Measurements from ENCODE around the gene GRID1.

GRID1 gene

GRCh38 chr10:86342111-86342863, 24.3 kb downstream of the GRID1 start:
- TF ChIP-seq SPI1 (IDR thresholded peaks at IDR 0.05; ENCODE audit: low read depth, low read length) (no peak), POLR2AphosphoS5 (IDR thresholded peaks at IDR 0.05; ENCODE audit: low read depth, low read length) (no peak), POLR2A (IDR thresholded peaks at IDR 0.05; ENCODE audit: low read depth, low read length) (no peak), TAF1 (IDR thresholded peaks at IDR 0.05; ENCODE audit: low read depth, low read length) (no peak), POU2F2 (IDR thresholded peaks at IDR 0.05; ENCODE audit: low read depth, low read length) (no peak), PAX5 (IDR thresholded peaks at IDR 0.05; ENCODE audit: insufficient read depth, low read length, severe bottlenecking) (no peak)
- FAIRE-seq (no peak), DNase-seq (ENCODE audit: insufficient read length, low spot score) (no peak)

GRCh38 chr10:86341361-86341811, 25.2 kb downstream of the GRID1 start:
- no peak for TF ChIP-seq POLR2AphosphoS5 (IDR thresholded peaks at IDR 0.05; ENCODE audit: low read depth, low read length)
- no peak for TF ChIP-seq TAF1 (IDR thresholded peaks at IDR 0.05; ENCODE audit: low read depth, low read length)
- no peak for TF ChIP-seq POLR2A (IDR thresholded peaks at IDR 0.05; ENCODE audit: low read depth, low read length)
- no peak for TF ChIP-seq PAX5 (IDR thresholded peaks at IDR 0.05; ENCODE audit: insufficient read depth, low read length, severe bottlenecking)
- TF ChIP-seq POU2F2 (IDR thresholded peaks at IDR 0.05; ENCODE audit: low read depth, low read length), result no peak
- TF ChIP-seq SPI1 (IDR thresholded peaks at IDR 0.05; ENCODE audit: low read depth, low read length), result no peak
- DNase-seq (ENCODE audit: insufficient read length, low spot score) (no peak), FAIRE-seq (no peak)

- no peak for DNase-seq (ENCODE audit: insufficient read length, low spot score)
- no peak for FAIRE-seq
- TF ChIP-seq SPI1 (IDR thresholded peaks at IDR 0.05; ENCODE audit: low read depth, low read length) (no peak), PAX5 (IDR thresholded peaks at IDR 0.05; ENCODE audit: insufficient read depth, low read length, severe bottlenecking) (no peak), POLR2A (IDR thresholded peaks at IDR 0.05; ENCODE audit: low read depth, low read length) (no peak), TAF1 (IDR thresholded peaks at IDR 0.05; ENCODE audit: low read depth, low read length) (no peak), POU2F2 (IDR thresholded peaks at IDR 0.05; ENCODE audit: low read depth, low read length) (no peak), POLR2AphosphoS5 (IDR thresholded peaks at IDR 0.05; ENCODE audit: low read depth, low read length) (no peak)
Observed at GRCh38 chr10:86340991-86341260, 25.7 kb downstream of the GRID1 start.

GRCh38 chr10:86340176-86340990, 26.2 kb downstream of the GRID1 start:
- DNase-seq (ENCODE audit: insufficient read length, low spot score) (no peak), FAIRE-seq (no peak)
- TF ChIP-seq SPI1 (IDR thresholded peaks at IDR 0.05; ENCODE audit: low read depth, low read length) (no peak), TAF1 (IDR thresholded peaks at IDR 0.05; ENCODE audit: low read depth, low read length) (no peak), POU2F2 (IDR thresholded peaks at IDR 0.05; ENCODE audit: low read depth, low read length) (no peak), POLR2A (IDR thresholded peaks at IDR 0.05; ENCODE audit: low read depth, low read length) (no peak), POLR2AphosphoS5 (IDR thresholded peaks at IDR 0.05; ENCODE audit: low read depth, low read length) (no peak)

- FAIRE-seq (no peak), DNase-seq (ENCODE audit: insufficient read length, low spot score) (no peak)
- TF ChIP-seq POLR2A (IDR thresholded peaks at IDR 0.05; ENCODE audit: low read depth, low read length), result no peak
- TF ChIP-seq POU2F2 (IDR thresholded peaks at IDR 0.05; ENCODE audit: low read depth, low read length), result no peak
- no peak for TF ChIP-seq POLR2AphosphoS5 (IDR thresholded peaks at IDR 0.05; ENCODE audit: low read depth, low read length)
- TF ChIP-seq PAX5 (IDR thresholded peaks at IDR 0.05; ENCODE audit: insufficient read depth, low read length, severe bottlenecking), result no peak
- TF ChIP-seq TAF1 (IDR thresholded peaks at IDR 0.05; ENCODE audit: low read depth, low read length), result no peak
- TF ChIP-seq SPI1 (IDR thresholded peaks at IDR 0.05; ENCODE audit: low read depth, low read length), result no peak
Observed at GRCh38 chr10:86339226-86339865, 27.2 kb downstream of the GRID1 start.

- FAIRE-seq, result no peak
Observed at GRCh38 chr10:86337121-86337601, 29.4 kb downstream of the GRID1 start.

GRCh38 chr10:86336341-86336740, 30.3 kb downstream of the GRID1 start:
- no peak for FAIRE-seq
- DNase-seq (ENCODE audit: insufficient read length, low spot score), result no peak
- TF ChIP-seq POLR2A (IDR thresholded peaks at IDR 0.05; ENCODE audit: low read depth, low read length) (no peak), SPI1 (IDR thresholded peaks at IDR 0.05; ENCODE audit: low read depth, low read length) (no peak), POU2F2 (IDR thresholded peaks at IDR 0.05; ENCODE audit: low read depth, low read length) (no peak), POLR2AphosphoS5 (IDR thresholded peaks at IDR 0.05; ENCODE audit: low read depth, low read length) (no peak), PAX5 (IDR thresholded peaks at IDR 0.05; ENCODE audit: insufficient read depth, low read length, severe bottlenecking) (no peak), TAF1 (IDR thresholded peaks at IDR 0.05; ENCODE audit: low read depth, low read length) (no peak)

More at GRCh38 chr10:86337121-86337601, 29.4 kb downstream of the GRID1 start:
- DNase-seq (ENCODE audit: insufficient read length, low spot score), result no peak
- TF ChIP-seq TAF1 (IDR thresholded peaks at IDR 0.05; ENCODE audit: low read depth, low read length) (no peak), PAX5 (IDR thresholded peaks at IDR 0.05; ENCODE audit: insufficient read depth, low read length, severe bottlenecking) (no peak), POLR2A (IDR thresholded peaks at IDR 0.05; ENCODE audit: low read depth, low read length) (no peak), POU2F2 (IDR thresholded peaks at IDR 0.05; ENCODE audit: low read depth, low read length) (no peak), SPI1 (IDR thresholded peaks at IDR 0.05; ENCODE audit: low read depth, low read length) (no peak), POLR2AphosphoS5 (IDR thresholded peaks at IDR 0.05; ENCODE audit: low read depth, low read length) (no peak)

GRCh38 chr10:86335831-86336230, 30.8 kb downstream of the GRID1 start:
- TF ChIP-seq POLR2A (IDR thresholded peaks at IDR 0.05; ENCODE audit: low read depth, low read length), result no peak
- TF ChIP-seq SPI1 (IDR thresholded peaks at IDR 0.05; ENCODE audit: low read depth, low read length), result no peak
- TF ChIP-seq POU2F2 (IDR thresholded peaks at IDR 0.05; ENCODE audit: low read depth, low read length), result no peak
- no peak for TF ChIP-seq POLR2AphosphoS5 (IDR thresholded peaks at IDR 0.05; ENCODE audit: low read depth, low read length)
- no peak for TF ChIP-seq TAF1 (IDR thresholded peaks at IDR 0.05; ENCODE audit: low read depth, low read length)
- no peak for TF ChIP-seq PAX5 (IDR thresholded peaks at IDR 0.05; ENCODE audit: insufficient read depth, low read length, severe bottlenecking)
- FAIRE-seq (no peak), DNase-seq (ENCODE audit: insufficient read length, low spot score) (no peak)

- FAIRE-seq (no peak), DNase-seq (ENCODE audit: insufficient read length, low spot score) (no peak)
- TF ChIP-seq PAX5 (IDR thresholded peaks at IDR 0.05; ENCODE audit: insufficient read depth, low read length, severe bottlenecking), result no peak
- no peak for TF ChIP-seq SPI1 (IDR thresholded peaks at IDR 0.05; ENCODE audit: low read depth, low read length)
- TF ChIP-seq POU2F2 (IDR thresholded peaks at IDR 0.05; ENCODE audit: low read depth, low read length), result no peak
- no peak for TF ChIP-seq POLR2AphosphoS5 (IDR thresholded peaks at IDR 0.05; ENCODE audit: low read depth, low read length)
- TF ChIP-seq TAF1 (IDR thresholded peaks at IDR 0.05; ENCODE audit: low read depth, low read length), result no peak
- no peak for TF ChIP-seq POLR2A (IDR thresholded peaks at IDR 0.05; ENCODE audit: low read depth, low read length)
Observed at GRCh38 chr10:86335257-86335656, 31.3 kb downstream of the GRID1 start.

Data from GM12891 (cell line).